Activated naive CD4-positive, alpha-beta T cell treated with anti-CD3 and anti-CD28 coated beads, Interleukin-2, amount 50 U/mL, for 24 hours (primary cell): ENCODE data around the gene TKT.

Experiments used
- H3K27ac Mint-ChIP-seq: one replicate; pipeline ENCODE4 v1.8.0; 2021; ENCODE audit warnings: mild to moderate bottlenecking, mixed read lengths
- H3K27me3 Mint-ChIP-seq: one replicate; pipeline ENCODE4 v1.8.0; 2021; ENCODE audit warnings: mixed read lengths
- H3K36me3 Mint-ChIP-seq: one replicate; pipeline ENCODE4 v1.8.0; 2021; ENCODE audit warnings: mixed read lengths
- H3K4me1 Mint-ChIP-seq: one replicate; pipeline ENCODE4 v1.8.0; 2021; ENCODE audit warnings: mixed read lengths
- H3K4me3 Mint-ChIP-seq: one replicate; pipeline ENCODE4 v1.8.0; 2021; ENCODE audit warnings: mild to moderate bottlenecking, mixed read lengths
- H3K9me3 Mint-ChIP-seq: one replicate; pipeline ENCODE4 v1.8.0; 2021; ENCODE audit warnings: mixed read lengths

The TKT gene

DNA sequence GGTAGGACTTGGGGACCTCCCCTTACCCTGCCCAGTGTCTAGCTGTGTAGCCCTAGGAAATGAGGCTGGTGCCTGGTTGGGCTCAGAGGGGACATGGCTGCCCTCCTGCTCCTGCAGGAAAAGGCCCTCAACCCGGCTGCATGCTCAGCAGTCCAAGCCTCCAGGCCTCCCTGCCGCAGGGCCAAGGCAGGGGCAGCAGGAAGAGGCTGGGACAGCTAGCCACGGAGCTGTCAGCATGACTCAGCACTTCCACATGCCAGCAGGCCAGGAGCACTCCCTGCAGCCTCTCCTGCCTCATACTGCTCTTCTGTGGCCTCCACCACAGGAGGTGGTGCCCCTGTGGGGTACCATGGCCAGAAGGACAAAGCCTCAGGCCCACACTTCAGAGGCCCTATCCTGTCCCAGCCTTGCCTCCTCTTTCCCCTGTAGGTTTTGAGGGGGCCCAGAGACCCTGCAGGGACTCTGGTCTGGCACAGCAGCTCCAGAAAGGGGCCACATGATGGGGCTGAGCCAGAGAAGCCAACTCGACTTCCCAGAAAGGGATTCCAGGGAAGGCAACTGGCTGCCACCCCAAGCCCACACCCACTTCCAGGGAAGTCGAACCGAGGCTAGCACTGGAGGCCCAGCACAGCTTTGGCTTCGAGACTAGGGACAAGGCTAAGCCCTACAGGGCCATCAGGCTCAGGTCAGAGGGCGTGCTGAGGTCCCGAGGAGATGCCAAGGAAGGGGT lies 19.5 kb downstream of the TKT start:
- H3K4me1 Mint-ChIP-seq: no peaks in the 10 kb centered on the region
- H3K36me3 Mint-ChIP-seq: peaks cover 9% of the 10 kb centered on the region
- H3K27me3 Mint-ChIP-seq: no peaks in the 10 kb centered on the region
- no peaks in the 10 kb centered on the region for H3K9me3 Mint-ChIP-seq
- no peak overlapping the region for H3K27ac Mint-ChIP-seq
- H3K4me3 Mint-ChIP-seq: no peak overlapping the region

DNA sequence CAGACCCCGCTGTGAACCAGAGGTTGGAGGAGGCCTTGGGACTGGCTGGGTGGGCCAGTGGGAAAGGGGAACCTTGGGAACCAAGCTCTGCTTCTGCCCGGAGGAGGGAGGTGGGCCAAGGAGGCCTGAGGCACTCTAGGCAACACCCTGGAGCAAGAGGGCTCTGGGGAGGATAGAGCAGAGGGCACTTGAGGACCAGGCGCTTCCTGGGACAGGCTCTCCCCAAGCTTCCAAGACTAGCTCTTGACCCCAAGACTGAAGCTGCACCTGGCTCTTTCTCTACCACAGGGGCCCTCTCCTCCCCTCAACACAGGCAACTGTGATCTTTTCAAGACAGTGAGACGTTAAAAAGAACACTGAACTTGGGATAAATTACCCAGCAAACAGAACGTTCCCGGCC lies 20.3 kb downstream of the TKT start:
- Mint-ChIP-seq H3K4me3 (no peak overlapping the region), H3K27ac (no peak overlapping the region), H3K36me3 (peaks cover 9% of the 10 kb centered on the region), H3K27me3 (no peaks in the 10 kb centered on the region), H3K9me3 (no peaks in the 10 kb centered on the region), H3K4me1 (no peaks in the 10 kb centered on the region)

GRCh38 chr3:53234841-53235232 lies 21.0 kb downstream of the TKT start:
- no peak overlapping the region for H3K27ac Mint-ChIP-seq
- no peaks in the 10 kb centered on the region for H3K9me3 Mint-ChIP-seq
- no peaks in the 10 kb centered on the region for H3K4me1 Mint-ChIP-seq
- no peaks in the 10 kb centered on the region for H3K27me3 Mint-ChIP-seq
- H3K4me3 Mint-ChIP-seq: no peak overlapping the region
- H3K36me3 Mint-ChIP-seq: peaks cover 8% of the 10 kb centered on the region

- peak overlapping the region; percentile 35 for H3K27ac Mint-ChIP-seq
- H3K9me3 Mint-ChIP-seq: no peaks in the 10 kb centered on the region
- H3K4me1 Mint-ChIP-seq: no peaks in the 10 kb centered on the region
- H3K4me3 Mint-ChIP-seq: no peak overlapping the region
- H3K36me3 Mint-ChIP-seq: peaks cover 7% of the 10 kb centered on the region
- H3K27me3 Mint-ChIP-seq: no peaks in the 10 kb centered on the region
Measured at GRCh38 chr3:53234130-53234840, 21.5 kb downstream of the TKT start.

GRCh38 chr3:53232641-53233377 lies 23.0 kb downstream of the TKT start:
- Mint-ChIP-seq H3K9me3 (no peaks in the 10 kb centered on the region), H3K27ac (peak overlapping the region; percentile 23), H3K4me1 (no peaks in the 10 kb centered on the region), H3K27me3 (no peaks in the 10 kb centered on the region), H3K4me3 (no peak overlapping the region), H3K36me3 (peaks cover 5% of the 10 kb centered on the region)

DNA sequence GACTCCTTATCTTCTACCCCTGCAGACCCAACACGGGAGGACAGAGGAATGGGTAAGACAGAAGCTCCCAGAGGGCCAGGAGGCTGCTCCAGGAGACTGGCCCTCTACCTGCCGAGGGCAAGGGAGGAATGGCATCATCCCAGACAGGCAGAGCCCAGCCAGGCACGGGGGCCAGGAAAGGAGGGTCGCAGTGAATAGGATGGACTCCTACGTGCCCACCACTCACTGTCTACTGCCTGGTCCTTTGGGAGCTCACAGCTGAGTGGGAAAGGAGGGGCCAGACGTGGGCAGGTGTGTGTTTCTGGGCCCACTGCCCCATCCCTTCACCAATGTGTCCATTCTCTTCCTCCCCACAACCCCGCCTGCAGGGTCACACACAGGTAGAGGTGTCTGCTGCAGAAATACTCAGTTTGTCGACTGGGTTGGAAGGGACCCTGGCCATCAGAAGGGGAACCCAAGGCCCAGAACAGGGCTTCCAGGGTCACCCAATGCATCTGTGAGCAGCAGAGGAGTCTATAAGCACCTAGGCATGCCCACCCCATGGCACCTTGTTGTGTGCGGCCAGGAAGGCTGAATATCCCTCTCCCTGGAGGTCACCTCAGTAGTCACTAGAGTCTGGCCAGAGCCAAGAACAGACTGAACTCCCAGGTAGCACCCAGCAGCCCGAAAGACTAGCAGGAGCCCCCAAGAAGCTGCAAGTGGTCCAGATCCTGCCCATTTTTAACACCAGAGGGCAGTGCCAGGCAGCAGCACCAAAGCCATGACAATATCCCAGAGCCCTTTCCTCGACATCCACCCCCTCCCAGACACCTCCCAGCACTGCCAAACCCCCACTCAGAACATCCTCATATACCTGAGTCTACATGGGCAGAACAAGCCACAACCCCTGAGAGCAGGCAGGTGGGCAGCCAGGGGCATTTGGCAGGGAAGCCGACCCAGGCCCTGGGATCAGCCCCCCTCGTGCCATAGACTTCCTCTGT lies 24.0 kb downstream of the TKT start:
- Mint-ChIP-seq H3K4me3 (no peak overlapping the region), H3K4me1 (no peaks in the 10 kb centered on the region), H3K9me3 (no peaks in the 10 kb centered on the region), H3K36me3 (peaks cover 7% of the 10 kb centered on the region), H3K27ac (no peak overlapping the region), H3K27me3 (no peaks in the 10 kb centered on the region)

DNA sequence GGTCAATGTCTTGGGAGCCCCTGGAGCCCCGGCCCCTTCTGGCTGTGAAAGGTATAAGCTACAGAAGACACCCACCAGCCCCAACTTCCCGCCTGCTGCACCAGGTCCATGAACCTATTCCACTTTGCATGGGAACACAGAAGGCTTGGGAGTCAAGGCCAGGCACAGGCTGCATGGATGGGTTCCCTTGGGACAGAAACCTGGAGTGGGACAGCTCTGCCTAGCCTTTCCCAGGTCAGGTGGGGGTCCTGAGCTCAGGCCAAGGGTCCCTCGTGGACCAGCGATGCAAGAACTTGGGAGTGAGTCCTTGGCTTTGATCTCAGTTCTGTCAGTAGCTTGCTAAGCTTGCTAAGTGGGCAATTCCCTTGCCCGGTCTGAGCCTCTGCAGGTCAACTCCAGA lies 25.0 kb downstream of the TKT start:
- H3K27me3 Mint-ChIP-seq: no peaks in the 10 kb centered on the region
- no peaks in the 10 kb centered on the region for H3K4me1 Mint-ChIP-seq
- no peak overlapping the region for H3K4me3 Mint-ChIP-seq
- H3K9me3 Mint-ChIP-seq: no peaks in the 10 kb centered on the region
- peaks cover 7% of the 10 kb centered on the region for H3K36me3 Mint-ChIP-seq
- H3K27ac Mint-ChIP-seq: no peak overlapping the region

GRCh38 chr3:53230041-53230621 lies 25.7 kb downstream of the TKT start:
- H3K9me3 Mint-ChIP-seq: no peaks in the 10 kb centered on the region

GRCh38 chr3:53229606-53230005 lies 26.2 kb downstream of the TKT start:
- H3K36me3 Mint-ChIP-seq: peaks cover 4% of the 10 kb centered on the region
- no peaks in the 10 kb centered on the region for H3K27me3 Mint-ChIP-seq
- H3K27ac Mint-ChIP-seq: no peak overlapping the region
- no peak overlapping the region for H3K4me3 Mint-ChIP-seq
- H3K4me1 Mint-ChIP-seq: no peaks in the 10 kb centered on the region
- no peaks in the 10 kb centered on the region for H3K9me3 Mint-ChIP-seq

More at GRCh38 chr3:53230041-53230621, 25.7 kb downstream of the TKT start:
- peaks cover 5% of the 10 kb centered on the region for H3K36me3 Mint-ChIP-seq
- H3K27ac Mint-ChIP-seq: no peak overlapping the region
- H3K4me3 Mint-ChIP-seq: no peak overlapping the region
- no peaks in the 10 kb centered on the region for H3K27me3 Mint-ChIP-seq
- H3K4me1 Mint-ChIP-seq: no peaks in the 10 kb centered on the region

GRCh38 chr3:53229171-53229570 lies 26.7 kb downstream of the TKT start:
- Mint-ChIP-seq H3K36me3 (peaks cover 4% of the 10 kb centered on the region), H3K9me3 (no peaks in the 10 kb centered on the region), H3K27ac (no peak overlapping the region), H3K4me1 (no peaks in the 10 kb centered on the region), H3K4me3 (no peak overlapping the region), H3K27me3 (no peaks in the 10 kb centered on the region)

- Mint-ChIP-seq H3K27ac (no peak overlapping the region), H3K27me3 (no peaks in the 10 kb centered on the region), H3K4me1 (no peaks in the 10 kb centered on the region), H3K4me3 (no peak overlapping the region), H3K9me3 (no peaks in the 10 kb centered on the region), H3K36me3 (peaks cover 4% of the 10 kb centered on the region)
Measured at GRCh38 chr3:53227993-53228885, 27.6 kb downstream of the TKT start.

- Mint-ChIP-seq H3K9me3 (no peaks in the 10 kb centered on the region), H3K36me3 (peaks cover 6% of the 10 kb centered on the region), H3K27me3 (no peaks in the 10 kb centered on the region), H3K4me3 (no peak overlapping the region), H3K27ac (no peak overlapping the region), H3K4me1 (no peaks in the 10 kb centered on the region)
Measured at GRCh38 chr3:53226841-53227407, 28.9 kb downstream of the TKT start.

DNA sequence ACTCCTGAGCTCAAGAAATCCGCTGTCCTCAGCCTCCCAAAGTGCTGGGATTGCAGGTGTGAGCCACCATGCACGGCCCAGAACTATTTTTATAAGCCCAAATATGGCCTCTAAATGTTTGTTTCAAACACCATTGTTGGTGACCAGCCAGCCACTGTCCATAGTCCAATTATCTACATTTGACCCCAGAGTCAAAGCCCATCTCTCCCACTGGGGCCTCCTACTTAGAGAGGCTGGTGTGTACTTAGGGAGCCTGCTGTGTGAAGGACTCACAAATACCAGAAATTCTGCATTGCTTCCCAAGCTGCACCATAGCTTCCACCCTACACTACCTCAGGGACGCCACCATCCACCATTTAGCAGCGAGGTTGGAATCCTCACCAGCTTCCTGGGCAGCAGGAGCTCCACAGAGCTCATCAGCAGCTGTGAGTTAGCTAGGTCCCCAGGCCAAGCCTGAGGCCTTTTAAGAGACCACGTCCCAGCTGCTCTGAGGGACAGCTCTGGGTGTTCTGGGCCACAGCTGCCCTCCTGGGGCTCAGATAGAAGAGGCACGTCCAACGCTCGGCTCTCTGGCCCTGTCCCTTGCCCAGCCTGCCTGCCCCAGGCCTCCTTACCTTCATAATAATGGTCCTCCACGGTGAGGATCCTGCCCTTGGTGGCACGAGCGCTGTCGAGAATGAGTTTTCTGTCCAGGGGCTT lies 29.5 kb downstream of the TKT start:
- Mint-ChIP-seq H3K27me3 (no peaks in the 10 kb centered on the region), H3K36me3 (peaks cover 6% of the 10 kb centered on the region), H3K9me3 (no peaks in the 10 kb centered on the region), H3K4me1 (no peaks in the 10 kb centered on the region), H3K4me3 (no peak overlapping the region), H3K27ac (no peak overlapping the region)
